Measurements from ENCODE around the gene ZFAND3. TPM values are rescaled to one million over a fixed set of nuclear protein-coding genes. Genes with fewer than 3 reads are reported as not detected.

ZFAND3 gene
- total RNA-seq, 1 donor from 2014 or later = 56.3 TPM

- intact Hi-C loops (cut with micrococcal nuclease) = no loop called here
- Mint-ChIP-seq H3K9me3 (no peaks in the 10 kb centered on the region), H3K27ac (no peak overlapping the region), H3K36me3 (ENCODE audit: low read depth) (peaks cover 11% of the 10 kb centered on the region), H3K4me1 (peaks cover 2% of the 10 kb centered on the region), H3K27me3 (no peaks in the 10 kb centered on the region), H3K4me3 (no peak overlapping the region)
- TF ChIP-seq CTCF (IDR thresholded peaks at IDR 0.05) = no peak
- CTCF ChIA-PET = no interaction called here
- ATAC-seq (ENCODE audit: low read depth) (no peak), DNase-seq (no peak)
- POLR2A ChIA-PET = no interaction called here
These were observed 378.7 kb downstream of the ZFAND3 start for GRCh38 chr6:38198219-38198618.

Other genes with a start within 250 kb of the ZFAND3 start
- 6.1 and 6.7 TPM in 2 replicates for gene MDGA1, start 121.8 kb upstream of the ZFAND3 start, total RNA-seq